ENCODE results near the gene VCAN.

DNA sequence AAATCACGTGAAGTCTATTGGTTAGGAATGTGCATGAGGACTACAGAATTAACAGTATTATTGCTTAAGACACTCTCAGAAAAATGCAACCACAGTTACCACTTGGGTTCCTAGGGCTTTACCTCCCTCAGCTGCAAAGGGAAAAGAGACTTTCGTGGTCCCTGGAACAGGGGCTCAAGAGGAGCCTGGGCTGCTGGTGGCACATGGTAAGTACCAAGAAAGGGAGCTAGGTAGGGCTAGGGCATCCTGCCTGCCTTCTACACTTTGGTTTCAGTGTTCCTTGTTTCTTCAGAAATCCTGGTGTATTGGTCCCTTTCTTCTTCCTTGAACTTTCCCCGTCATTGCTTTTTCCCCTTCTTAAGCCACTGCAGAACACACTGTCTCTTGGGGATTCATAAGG is 7.3 kb upstream of the VCAN start:
- no peak for TF ChIP-seq PHF8 (IDR thresholded peaks at IDR 0.05; ENCODE audit: borderline replicate concordance, low read depth)
- TF ChIP-seq EP300 (IDR thresholded peaks at IDR 0.05): no peak
- TF ChIP-seq, protein P1, sequence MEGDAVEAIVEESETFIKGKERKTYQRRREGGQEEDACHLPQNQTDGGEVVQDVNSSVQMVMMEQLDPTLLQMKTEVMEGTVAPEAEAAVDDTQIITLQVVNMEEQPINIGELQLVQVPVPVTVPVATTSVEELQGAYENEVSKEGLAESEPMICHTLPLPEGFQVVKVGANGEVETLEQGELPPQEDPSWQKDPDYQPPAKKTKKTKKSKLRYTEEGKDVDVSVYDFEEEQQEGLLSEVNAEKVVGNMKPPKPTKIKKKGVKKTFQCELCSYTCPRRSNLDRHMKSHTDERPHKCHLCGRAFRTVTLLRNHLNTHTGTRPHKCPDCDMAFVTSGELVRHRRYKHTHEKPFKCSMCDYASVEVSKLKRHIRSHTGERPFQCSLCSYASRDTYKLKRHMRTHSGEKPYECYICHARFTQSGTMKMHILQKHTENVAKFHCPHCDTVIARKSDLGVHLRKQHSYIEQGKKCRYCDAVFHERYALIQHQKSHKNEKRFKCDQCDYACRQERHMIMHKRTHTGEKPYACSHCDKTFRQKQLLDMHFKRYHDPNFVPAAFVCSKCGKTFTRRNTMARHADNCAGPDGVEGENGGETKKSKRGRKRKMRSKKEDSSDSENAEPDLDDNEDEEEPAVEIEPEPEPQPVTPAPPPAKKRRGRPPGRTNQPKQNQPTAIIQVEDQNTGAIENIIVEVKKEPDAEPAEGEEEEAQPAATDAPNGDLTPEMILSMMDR (IDR thresholded peaks at IDR 0.05): no peak
- TF ChIP-seq RCOR1 (IDR thresholded peaks at IDR 0.05; ENCODE audit: low read depth, low read length): no peak
- TF ChIP-seq JUNB (IDR thresholded peaks at IDR 0.05): no peak
- no peak for TF ChIP-seq BHLHE40 (IDR thresholded peaks at IDR 0.05; ENCODE audit: low read depth, low read length)
- no peak for TF ChIP-seq ESRRA (IDR thresholded peaks at IDR 0.05; ENCODE audit: borderline replicate concordance, low read length)
- no peak for TF ChIP-seq POLR2A (IDR thresholded peaks at IDR 0.05; ENCODE audit: low read length)
- TF ChIP-seq ZFP36 (IDR thresholded peaks at IDR 0.05; ENCODE audit: borderline replicate concordance, partially characterized antibody): no peak
- TF ChIP-seq KDM1A (IDR thresholded peaks at IDR 0.05; ENCODE audit: low read depth): no peak
- TF ChIP-seq, protein P2, sequence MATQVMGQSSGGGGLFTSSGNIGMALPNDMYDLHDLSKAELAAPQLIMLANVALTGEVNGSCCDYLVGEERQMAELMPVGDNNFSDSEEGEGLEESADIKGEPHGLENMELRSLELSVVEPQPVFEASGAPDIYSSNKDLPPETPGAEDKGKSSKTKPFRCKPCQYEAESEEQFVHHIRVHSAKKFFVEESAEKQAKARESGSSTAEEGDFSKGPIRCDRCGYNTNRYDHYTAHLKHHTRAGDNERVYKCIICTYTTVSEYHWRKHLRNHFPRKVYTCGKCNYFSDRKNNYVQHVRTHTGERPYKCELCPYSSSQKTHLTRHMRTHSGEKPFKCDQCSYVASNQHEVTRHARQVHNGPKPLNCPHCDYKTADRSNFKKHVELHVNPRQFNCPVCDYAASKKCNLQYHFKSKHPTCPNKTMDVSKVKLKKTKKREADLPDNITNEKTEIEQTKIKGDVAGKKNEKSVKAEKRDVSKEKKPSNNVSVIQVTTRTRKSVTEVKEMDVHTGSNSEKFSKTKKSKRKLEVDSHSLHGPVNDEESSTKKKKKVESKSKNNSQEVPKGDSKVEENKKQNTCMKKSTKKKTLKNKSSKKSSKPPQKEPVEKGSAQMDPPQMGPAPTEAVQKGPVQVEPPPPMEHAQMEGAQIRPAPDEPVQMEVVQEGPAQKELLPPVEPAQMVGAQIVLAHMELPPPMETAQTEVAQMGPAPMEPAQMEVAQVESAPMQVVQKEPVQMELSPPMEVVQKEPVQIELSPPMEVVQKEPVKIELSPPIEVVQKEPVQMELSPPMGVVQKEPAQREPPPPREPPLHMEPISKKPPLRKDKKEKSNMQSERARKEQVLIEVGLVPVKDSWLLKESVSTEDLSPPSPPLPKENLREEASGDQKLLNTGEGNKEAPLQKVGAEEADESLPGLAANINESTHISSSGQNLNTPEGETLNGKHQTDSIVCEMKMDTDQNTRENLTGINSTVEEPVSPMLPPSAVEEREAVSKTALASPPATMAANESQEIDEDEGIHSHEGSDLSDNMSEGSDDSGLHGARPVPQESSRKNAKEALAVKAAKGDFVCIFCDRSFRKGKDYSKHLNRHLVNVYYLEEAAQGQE (IDR thresholded peaks at IDR 0.05): no peak
- no peak for TF ChIP-seq MAZ (IDR thresholded peaks at IDR 0.05; ENCODE audit: borderline replicate concordance, low read depth, low read length)
- TF ChIP-seq MYC (IDR thresholded peaks at IDR 0.05; ENCODE audit: borderline replicate concordance, low read length): no peak
